GM23338 (cell line): Measurements from ENCODE around the gene ZFHX2. TPM values are rescaled to one million over a fixed set of nuclear protein-coding genes. Genes with fewer than 3 reads are reported as not detected.

ENCODE experiments used
- ATAC-seq: fragments of 200-7000 bp; cut with Tn5 transposase; 3 replicates; pipeline ENCODE4 v1.9.1; 2020
- DNase-seq: peaks from one replicate; pipeline ENCODE4 v3.0.0-alpha.2; 2015; ENCODE audit warnings: low spot score
- H2AFZ ChIP-seq: fragments of 200-600 bp; sonication (generic); 2 replicates; pipeline ENCODE4 v1.8.0; 2016; ENCODE audit warnings: antibody characterized with exemption, mild to moderate bottlenecking, moderate library complexity
- H3F3A ChIP-seq: fragments of 200-600 bp; sonication (generic); replicated peaks from 2 replicates; pipeline ENCODE4 v1.8.0; 2017; ENCODE audit warnings: antibody characterized with exemption, mixed run types, low read depth
- H3K27ac ChIP-seq: fragments of 200-600 bp; sonication (generic); 2 replicates; pipeline ENCODE4 v1.6.1; 2016; ENCODE audit warnings: low read depth
- H3K27me3 ChIP-seq: fragments of 200-600 bp; sonication (generic); 2 replicates; pipeline ENCODE4 v1.8.0; 2016; ENCODE audit warnings: mild to moderate bottlenecking, mixed run types, moderate library complexity; ENCODE audit not compliant: insufficient read depth
- H3K36me3 ChIP-seq: fragments of 200-600 bp; sonication (generic); 2 replicates; pipeline ENCODE4 v1.8.0; 2016; ENCODE audit warnings: mild to moderate bottlenecking; ENCODE audit not compliant: insufficient read depth
- H3K4me1 ChIP-seq: fragments of 200-600 bp; sonication (generic); 2 replicates; pipeline ENCODE4 v1.8.0; 2016; ENCODE audit warnings: mild to moderate bottlenecking, moderate library complexity; ENCODE audit not compliant: insufficient read depth
- H3K4me2 ChIP-seq: fragments of 200-600 bp; sonication (generic); 2 replicates; pipeline ENCODE4 v1.7.1; 2017; ENCODE audit warnings: mixed run types
- H3K4me3 ChIP-seq: fragments of 200-600 bp; sonication (generic); 2 replicates; pipeline ENCODE4 v1.6.1; 2016; ENCODE audit warnings: mixed run types
- H3K79me2 ChIP-seq: fragments of 200-600 bp; sonication (generic); replicated peaks from 2 replicates; pipeline ENCODE4 v1.8.0; 2017; ENCODE audit warnings: mild to moderate bottlenecking; ENCODE audit not compliant: insufficient read depth
- H3K9me2 ChIP-seq: fragments of 200-600 bp; sonication (generic); 2 replicates; pipeline ENCODE4 v1.8.0; 2017; ENCODE audit not compliant: insufficient read depth
- H4K20me1 ChIP-seq: fragments of 200-600 bp; sonication (generic); replicated peaks from 2 replicates; pipeline ENCODE4 v1.8.0; 2017; ENCODE audit warnings: mild to moderate bottlenecking; ENCODE audit not compliant: insufficient read depth
- H3K27ac Mint-ChIP-seq: 2 replicates; pipeline ENCODE4 v1.8.0; 2020; ENCODE audit warnings: inconsistent platforms, mild to moderate bottlenecking, moderate library complexity, mixed read lengths
- H3K27me3 Mint-ChIP-seq: 3 replicates; pipeline ENCODE4 v1.8.0; 2022; ENCODE audit warnings: low read depth, mild to moderate bottlenecking, moderate library complexity, mixed read lengths, inconsistent platforms; ENCODE audit not compliant: insufficient read depth, poor library complexity
- H3K36me3 Mint-ChIP-seq: 3 replicates; pipeline ENCODE4 v1.8.0; 2021; ENCODE audit warnings: low read depth, mild to moderate bottlenecking, inconsistent platforms, moderate library complexity, mixed read lengths
- H3K4me1 Mint-ChIP-seq: 3 replicates; pipeline ENCODE4 v1.8.0; 2020; ENCODE audit warnings: mild to moderate bottlenecking, inconsistent platforms, mixed read lengths
- H3K4me3 Mint-ChIP-seq: 3 replicates; pipeline ENCODE4 v1.8.0; 2021; ENCODE audit warnings: moderate library complexity, mild to moderate bottlenecking, inconsistent platforms, mixed read lengths
- H3K9me3 Mint-ChIP-seq: 3 replicates; pipeline ENCODE4 v1.8.0; 2020; ENCODE audit warnings: moderate library complexity, mild to moderate bottlenecking, inconsistent platforms, mixed read lengths
- CREB1 ChIP-seq: fragments of 250-450 bp; sonication (Bioruptor Pico); IDR thresholded peaks from 2 replicates; pipeline ENCODE4 v1.5.0; 2020; ENCODE audit warnings: low read depth, mild to moderate bottlenecking, moderate library complexity
- ETS1 ChIP-seq: IDR thresholded peaks from 2 replicates; pipeline ENCODE4 v1.6.1; 2016; ENCODE audit warnings: antibody characterized with exemption
- EZH2phosphoT487 ChIP-seq: fragments of 200-600 bp; sonication (generic); IDR thresholded peaks from one replicate; pipeline ENCODE4 v1.8.1; 2018; ENCODE audit warnings: antibody characterized with exemption; ENCODE audit not compliant: unreplicated experiment
- JUNB ChIP-seq: IDR thresholded peaks from one replicate; pipeline ENCODE4 v1.6.1; 2016; ENCODE audit warnings: antibody characterized with exemption; ENCODE audit not compliant: unreplicated experiment
- NANOG ChIP-seq: IDR thresholded peaks from 2 replicates; pipeline ENCODE4 v1.6.1; 2016; ENCODE audit warnings: antibody characterized with exemption, borderline replicate concordance
- POLR2AphosphoS5 ChIP-seq: IDR thresholded peaks from 2 replicates; pipeline ENCODE4 v1.6.1; 2016; ENCODE audit warnings: antibody characterized with exemption, low read depth
- STAT1 ChIP-seq: IDR thresholded peaks from one replicate; pipeline ENCODE4 v1.6.1; 2016; ENCODE audit warnings: antibody characterized with exemption; ENCODE audit not compliant: unreplicated experiment
- ZNF114 ChIP-seq: fragments of 250-450 bp; sonication (Bioruptor Pico); IDR thresholded peaks from 2 replicates; pipeline ENCODE4 v1.5.0; 2020; ENCODE audit warnings: mild to moderate bottlenecking, moderate library complexity
- ZNF331 ChIP-seq: fragments of 250-450 bp; sonication (Bioruptor Pico); IDR thresholded peaks from 2 replicates; pipeline ENCODE4 v1.5.0; 2020; ENCODE audit warnings: low read depth, mild to moderate bottlenecking, moderate library complexity
- ZNF462 ChIP-seq: fragments of 250-450 bp; sonication (Bioruptor Pico); IDR thresholded peaks from 2 replicates; pipeline ENCODE4 v1.5.0; 2020; ENCODE audit warnings: mild to moderate bottlenecking, moderate library complexity
- polyA plus RNA-seq: library from polyadenylated mRNA; unstranded; fragments of >200 nt; fragmentation: Nextera tagmentation; extraction: Ambion mirVana; gene quantifications from 2 replicates; pipeline ENCODE4 v1.2.1, GENCODE V29; 2016
- total RNA-seq: library from RNA; depleted of rRNA; stranded (reverse); fragments of >200 nt; shearing (Covaris generic); gene quantifications from 2 replicates; pipeline ENCODE4 v1.2.3, GENCODE V29; 2014

The ZFHX2 gene
- total and polyA plus RNA-seq, 2 experiments from 2014 or later: 11.6 to 18.5 TPM

GRCh38 chr14:23572836-23573235, 21.3 kb upstream of the ZFHX2 start (continued):
- TF ChIP-seq ZNF462: no peak

DNA sequence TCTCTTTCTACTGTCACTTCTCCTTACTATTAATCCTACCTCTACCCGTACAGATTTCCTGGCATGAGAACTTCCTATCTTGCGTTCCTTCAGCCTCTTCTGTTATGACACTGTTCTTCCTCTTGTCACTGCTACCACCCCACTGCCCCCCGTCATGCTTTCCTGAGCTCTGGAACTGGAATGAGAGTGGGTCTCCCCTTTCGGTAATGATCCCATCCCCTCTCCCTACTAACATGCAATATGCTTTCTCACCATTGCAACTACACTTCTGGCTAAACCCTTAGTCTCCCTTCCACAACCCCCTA, 20.9 kb upstream of the ZFHX2 start:
- peaks cover 29% of the 10 kb centered on the region for H3K27me3 ChIP-seq
- peaks cover 21% of the 10 kb centered on the region for H3K4me1 ChIP-seq
- H3K27me3 Mint-ChIP-seq: peaks cover 37% of the 10 kb centered on the region
- peaks cover 18% of the 10 kb centered on the region for H4K20me1 ChIP-seq
- no peaks in the 10 kb centered on the region for H3K9me2 ChIP-seq
- H3K4me2 ChIP-seq: no peak overlapping the region
- no peak overlapping the region for H2AFZ ChIP-seq
- peaks cover 55% of the 10 kb centered on the region for H3K4me1 Mint-ChIP-seq
- peaks cover 14% of the 10 kb centered on the region for H3F3A ChIP-seq
- H3K79me2 ChIP-seq: peaks cover 10% of the 10 kb centered on the region
- H3K36me3 ChIP-seq: no peaks in the 10 kb centered on the region
- H3K4me3 Mint-ChIP-seq: no peak overlapping the region; the same call in 2 of the 3 replicates
- ATAC-seq (no peak), DNase-seq (no peak)
- H3K27ac ChIP-seq: no peak overlapping the region
- H3K4me3 ChIP-seq: no peak overlapping the region
- no peak overlapping the region for H3K27ac Mint-ChIP-seq
- H3K9me3 Mint-ChIP-seq: peaks cover 4% of the 10 kb centered on the region
- peaks cover 29% of the 10 kb centered on the region for H3K36me3 Mint-ChIP-seq
- TF ChIP-seq STAT1 (no peak), CREB1 (CRISPR knock-in tag) (no peak), ZNF331 (CRISPR knock-in tag) (no peak), POLR2AphosphoS5 (no peak), JUNB (no peak), ETS1 (no peak), ZNF114 (no peak), NANOG (no peak), EZH2phosphoT487 (no peak), ZNF462 (no peak)
